ENCODE measurements around the gene ACOX3. TPM values are rescaled to one million over a fixed set of nuclear protein-coding genes. Genes with fewer than 3 reads are reported as not detected.
"Not testable (repeated sequence)": the region's sequence is repeated elsewhere in the genome, so short reads cannot be mapped to it uniquely, and the experiment has no call there.

Gene ACOX3
- total RNA-seq, 2 experiments from 2014 or later, result 13.8 to 15.4 TPM

DNA sequence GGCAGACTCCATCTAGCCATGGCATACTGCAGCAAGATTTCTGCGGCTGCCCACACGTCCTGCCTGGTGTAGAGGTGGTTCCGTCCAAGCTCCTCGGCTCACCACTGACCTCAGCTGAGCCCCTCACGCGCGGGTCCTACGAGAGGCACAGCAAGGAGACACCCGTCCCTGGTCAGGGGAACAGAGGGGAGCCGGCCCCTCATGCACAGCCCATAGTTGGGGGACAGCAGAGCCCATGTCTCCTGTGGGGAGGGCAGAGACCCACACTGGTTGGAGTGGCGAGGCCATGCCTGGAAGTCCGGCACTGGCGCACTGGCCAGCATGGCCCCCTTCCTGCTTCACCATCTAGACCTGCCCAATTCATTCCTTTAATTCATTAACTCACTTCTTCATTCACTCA is 90.2 kb downstream of the ACOX3 start:
- ChIA-PET POLR2A (no interaction called here), CTCF (no interaction called here)
- Mint-ChIP-seq H3K27ac (no peak overlapping the region), H3K4me3 (no peak overlapping the region), H3K9me3 (no peaks in the 10 kb centered on the region), H3K4me1 (no peaks in the 10 kb centered on the region), H3K36me3 (ENCODE audit: low read depth) (no peaks in the 10 kb centered on the region), H3K27me3 (no peaks in the 10 kb centered on the region)
- no peak for DNase-seq

DNA sequence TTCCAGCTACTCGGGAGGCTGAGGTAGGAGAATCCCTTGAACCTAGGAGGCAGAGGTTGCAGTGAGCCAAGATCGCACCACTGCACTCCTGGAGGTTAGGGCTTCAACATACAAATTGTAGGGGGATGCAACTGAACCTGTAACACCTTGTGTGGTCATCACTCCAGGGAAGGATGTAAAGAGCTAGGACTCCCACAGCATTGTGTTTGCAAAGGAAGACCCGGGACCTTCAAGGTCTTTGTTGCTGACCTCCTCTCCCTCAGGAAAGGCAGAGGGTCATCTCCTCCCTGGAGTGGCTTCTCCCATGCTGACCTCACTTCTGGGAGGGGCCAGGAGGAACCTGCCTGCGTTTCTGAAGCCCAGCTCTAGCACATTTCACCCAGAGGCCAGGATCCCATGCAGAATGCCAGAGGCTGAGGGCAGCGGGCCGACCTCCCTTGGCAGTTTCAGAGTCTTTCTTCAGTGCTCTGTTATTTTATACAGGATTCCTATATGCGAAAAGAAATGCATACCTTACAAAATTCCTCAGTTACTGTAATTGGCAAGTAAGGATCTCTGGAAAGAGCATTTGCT is 90.8 kb downstream of the ACOX3 start:
- no peaks in the 10 kb centered on the region for H3K36me3 Mint-ChIP-seq (ENCODE audit: low read depth)
- DNase-seq, result no peak
- H3K27me3 Mint-ChIP-seq, result no peaks in the 10 kb centered on the region
- H3K27ac Mint-ChIP-seq, result no peak overlapping the region
- ChIA-PET CTCF (no interaction called here), POLR2A (no interaction called here)
- no peaks in the 10 kb centered on the region for H3K4me1 Mint-ChIP-seq
- H3K4me3 Mint-ChIP-seq, result no peak overlapping the region
- H3K9me3 Mint-ChIP-seq, result no peaks in the 10 kb centered on the region

DNA sequence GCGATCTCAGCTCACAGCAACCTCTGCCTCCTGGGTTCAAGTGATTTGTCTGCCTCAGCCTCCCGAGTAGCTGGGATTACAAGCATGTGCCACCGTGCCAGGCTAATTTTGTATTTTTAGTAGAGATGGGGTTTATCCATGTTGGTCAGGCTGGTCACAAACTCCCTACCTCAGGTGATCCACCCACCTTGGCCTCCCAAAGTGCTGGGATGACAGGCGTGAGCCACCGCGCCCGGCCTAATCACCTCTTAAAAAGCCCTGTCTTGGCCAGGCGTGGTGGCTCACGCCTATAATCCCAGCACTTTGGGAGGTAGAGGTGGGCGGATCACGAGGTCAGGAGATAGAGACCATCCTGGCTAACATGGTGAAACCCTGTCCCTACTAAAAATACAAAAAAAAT is 91.3 kb downstream of the ACOX3 start:
- H3K36me3 Mint-ChIP-seq (ENCODE audit: low read depth); DNase-seq; H3K27me3 Mint-ChIP-seq; H3K4me1 Mint-ChIP-seq; H3K9me3 Mint-ChIP-seq; POLR2A ChIA-PET; H3K4me3 Mint-ChIP-seq; CTCF ChIA-PET; H3K27ac Mint-ChIP-seq: not testable (repeated sequence)

DNA sequence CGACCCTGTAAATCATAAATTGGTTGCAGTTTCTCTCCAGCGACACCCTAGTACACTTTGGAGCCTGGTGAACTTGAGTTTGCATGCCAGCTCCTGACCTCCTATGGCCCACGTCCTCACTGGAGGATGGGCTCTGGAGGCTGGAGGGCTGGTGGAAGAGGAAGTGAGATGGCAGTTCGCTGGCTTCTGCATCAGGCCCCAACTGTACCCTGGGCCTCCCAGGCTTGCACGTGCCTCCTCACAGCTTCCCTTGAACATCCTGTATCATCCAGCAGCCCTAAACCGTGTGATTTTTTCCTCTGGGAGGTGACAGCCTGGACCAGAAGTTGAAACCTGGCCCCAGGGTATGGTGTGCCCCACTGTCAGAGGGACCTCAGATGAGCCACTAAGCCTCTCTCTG is 92.5 kb downstream of the ACOX3 start:
- H3K27me3 Mint-ChIP-seq, result no peaks in the 10 kb centered on the region
- no peak for DNase-seq
- ChIA-PET CTCF (no interaction called here), POLR2A (no interaction called here)
- no peak overlapping the region for H3K27ac Mint-ChIP-seq
- H3K36me3 Mint-ChIP-seq (ENCODE audit: low read depth), result no peaks in the 10 kb centered on the region
- no peaks in the 10 kb centered on the region for H3K9me3 Mint-ChIP-seq
- no peaks in the 10 kb centered on the region for H3K4me1 Mint-ChIP-seq
- H3K4me3 Mint-ChIP-seq, result no peak overlapping the region

DNA sequence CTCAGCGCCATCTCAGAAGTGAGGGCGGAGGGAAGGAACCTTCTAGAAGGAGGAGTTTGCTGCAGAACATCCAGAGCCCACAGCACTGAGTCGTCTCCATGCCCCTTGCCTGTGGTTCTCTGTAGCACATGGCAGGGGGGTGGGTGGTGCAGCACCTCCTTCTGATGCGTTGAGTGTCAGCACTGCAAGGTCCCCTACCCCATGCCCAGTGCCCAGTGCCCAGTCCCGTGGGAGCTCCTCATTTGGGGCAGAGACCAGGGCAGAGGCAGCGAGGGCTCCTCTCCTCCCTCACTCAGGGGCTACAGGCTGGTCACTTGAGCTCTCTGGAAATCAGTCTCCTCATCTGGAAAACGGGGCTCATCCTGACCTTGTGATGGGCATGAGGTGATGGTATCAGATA is 92.9 kb downstream of the ACOX3 start:
- no peaks in the 10 kb centered on the region for H3K4me1 Mint-ChIP-seq
- no peak overlapping the region for H3K27ac Mint-ChIP-seq
- no peaks in the 10 kb centered on the region for H3K27me3 Mint-ChIP-seq
- H3K4me3 Mint-ChIP-seq, result no peak overlapping the region
- ChIA-PET POLR2A (no interaction called here), CTCF (no interaction called here)
- no peak for DNase-seq
- no peaks in the 10 kb centered on the region for H3K36me3 Mint-ChIP-seq (ENCODE audit: low read depth)
- H3K9me3 Mint-ChIP-seq, result no peaks in the 10 kb centered on the region

DNA sequence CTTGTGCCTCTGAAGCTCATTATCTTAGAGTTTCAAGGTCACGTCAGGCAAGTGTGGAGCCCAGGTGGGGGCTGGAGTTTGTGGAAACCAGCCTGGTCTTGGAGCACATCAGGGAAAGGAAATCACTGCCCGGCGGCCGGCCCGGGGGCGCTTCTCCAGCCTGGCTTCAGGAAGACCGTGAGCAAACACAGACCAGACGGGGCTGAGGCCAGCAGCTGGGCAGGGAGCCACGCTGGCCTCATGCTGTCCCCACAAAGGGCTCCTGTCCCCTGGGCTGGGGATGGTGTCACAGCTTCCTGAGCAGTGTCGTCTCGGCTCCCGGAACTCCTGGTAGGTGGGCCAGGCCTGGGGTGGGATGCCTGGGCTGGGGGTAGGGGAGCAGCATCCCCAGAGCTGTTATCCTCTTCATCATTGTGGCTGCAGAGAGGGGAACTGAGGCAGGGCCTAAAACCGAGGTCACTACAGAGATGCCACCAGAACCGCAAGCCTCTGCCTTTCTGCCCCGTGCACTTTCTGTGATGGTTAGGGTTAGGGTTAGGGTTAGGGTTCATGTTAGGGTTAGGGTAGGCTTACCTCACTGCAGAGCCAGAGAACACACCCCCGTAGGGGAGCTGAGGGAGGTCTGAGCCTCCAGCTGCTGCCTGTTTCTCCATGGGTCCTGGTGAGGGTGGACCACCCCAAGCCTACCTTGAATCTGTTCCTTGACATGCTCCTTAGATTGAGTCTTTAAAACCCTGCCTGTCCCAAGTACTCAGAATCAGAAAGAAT is 93.5 kb downstream of the ACOX3 start:
- Mint-ChIP-seq H3K27ac (no peak overlapping the region), H3K27me3 (no peaks in the 10 kb centered on the region), H3K4me1 (no peaks in the 10 kb centered on the region), H3K9me3 (no peaks in the 10 kb centered on the region), H3K36me3 (ENCODE audit: low read depth) (no peaks in the 10 kb centered on the region), H3K4me3 (no peak overlapping the region)
- ChIA-PET CTCF (interaction anchor here (0.6 kb wide), 1 partner anchor 122 kb away, joined by 3 read pairs; no protein-coding TSS in a partner anchor), POLR2A (no interaction called here)
- no peak for DNase-seq

DNA sequence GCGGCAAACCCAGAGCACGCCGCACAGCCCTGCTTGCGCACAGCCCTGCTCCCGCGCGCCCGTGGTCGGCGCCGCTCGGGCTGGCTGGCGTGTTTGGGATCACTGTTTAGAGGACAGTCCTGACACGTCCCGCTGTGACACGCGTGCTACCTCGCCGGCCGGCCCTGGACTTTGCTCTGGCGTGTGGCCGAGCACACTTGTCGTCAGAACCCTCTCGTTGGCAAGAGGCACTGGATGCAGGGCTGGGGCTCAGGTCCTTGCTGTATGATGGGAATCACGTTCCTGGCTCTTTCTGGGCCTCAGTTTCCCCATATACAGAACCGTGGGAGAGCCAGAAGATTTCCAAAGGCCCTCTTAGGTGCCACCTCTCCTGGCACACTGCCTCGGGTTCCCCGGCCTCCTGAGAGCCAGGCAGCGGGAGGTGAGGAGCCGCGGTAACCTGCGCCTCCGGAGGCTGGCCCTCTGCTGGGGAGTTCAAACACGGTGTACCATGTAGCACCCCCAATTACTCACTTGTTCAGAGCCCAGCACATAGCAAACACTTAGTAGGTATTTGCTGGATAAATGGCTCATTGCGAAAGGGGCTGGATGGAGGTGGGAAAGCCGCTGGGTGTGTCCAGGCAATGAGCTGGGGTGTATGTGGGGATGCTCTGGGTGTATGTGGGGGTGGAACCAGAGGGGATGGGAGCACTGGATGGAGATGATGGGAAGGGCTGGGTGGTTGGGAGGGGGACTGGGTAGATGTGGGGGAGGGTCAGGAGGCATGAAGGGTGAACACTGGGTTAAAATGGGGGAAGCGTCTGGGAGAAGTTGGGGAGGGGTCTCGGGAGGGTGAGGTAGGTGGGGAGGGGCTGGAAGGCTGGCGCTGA is 94.3 kb downstream of the ACOX3 start:
- DNase-seq, result no peak
- ChIA-PET CTCF (interaction anchor here (0.6 kb wide), 1 partner anchor 122 kb away, joined by 3 read pairs; no protein-coding TSS in a partner anchor), POLR2A (no interaction called here)
- Mint-ChIP-seq H3K4me3 (no peak overlapping the region), H3K9me3 (no peaks in the 10 kb centered on the region), H3K27me3 (no peaks in the 10 kb centered on the region), H3K27ac (no peak overlapping the region), H3K36me3 (ENCODE audit: low read depth) (no peaks in the 10 kb centered on the region), H3K4me1 (no peaks in the 10 kb centered on the region)

DNA sequence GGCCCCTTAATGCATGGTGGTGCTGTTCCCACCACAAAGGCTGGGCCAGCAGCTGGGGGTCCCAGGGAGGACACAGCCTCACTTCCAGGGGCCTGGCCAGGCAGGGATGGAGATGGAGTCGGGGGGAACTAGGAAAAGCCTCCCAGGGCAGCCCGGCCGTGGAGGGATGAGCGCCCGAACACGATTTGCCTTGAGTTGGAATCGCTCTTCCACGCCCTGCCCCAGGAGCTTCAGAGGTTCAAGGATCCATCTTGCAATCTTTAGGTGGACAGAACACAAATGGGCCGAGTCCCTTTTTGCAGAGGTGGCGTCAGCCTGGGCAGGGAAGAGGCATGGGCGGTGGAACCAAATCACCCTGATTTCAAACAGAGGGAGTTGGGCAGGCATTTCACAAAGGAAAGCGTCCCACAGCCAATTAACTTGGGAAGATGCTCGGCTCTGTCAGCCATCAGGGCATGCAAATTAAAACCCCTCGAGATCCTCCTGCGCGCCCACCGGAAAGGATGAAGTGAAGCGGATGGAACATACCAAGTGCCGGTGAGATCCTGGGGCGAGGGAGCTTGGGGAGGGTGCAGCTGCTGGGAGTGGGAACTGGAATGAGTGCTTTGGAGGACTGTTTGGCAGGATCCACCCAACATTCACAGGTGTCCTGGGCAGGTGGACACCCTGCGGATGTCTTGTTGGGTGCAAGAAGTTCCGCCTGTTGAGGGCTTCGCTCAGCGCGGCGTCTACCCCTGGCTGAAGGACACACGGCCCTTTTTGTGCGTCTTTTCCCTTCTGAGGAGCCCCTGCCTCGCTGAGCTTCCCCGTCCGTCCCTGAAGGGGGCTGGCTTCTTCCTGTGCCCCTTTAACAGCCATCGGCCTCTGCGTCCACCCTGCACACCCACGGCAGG is 95.2 kb downstream of the ACOX3 start:
- Mint-ChIP-seq H3K4me1 (no peaks in the 10 kb centered on the region), H3K36me3 (ENCODE audit: low read depth) (no peaks in the 10 kb centered on the region), H3K27me3 (peaks cover 3% of the 10 kb centered on the region), H3K9me3 (no peaks in the 10 kb centered on the region), H3K27ac (no peak overlapping the region), H3K4me3 (no peak overlapping the region)
- DNase-seq, result no peak
- ChIA-PET POLR2A (no interaction called here), CTCF (no interaction called here)

DNA sequence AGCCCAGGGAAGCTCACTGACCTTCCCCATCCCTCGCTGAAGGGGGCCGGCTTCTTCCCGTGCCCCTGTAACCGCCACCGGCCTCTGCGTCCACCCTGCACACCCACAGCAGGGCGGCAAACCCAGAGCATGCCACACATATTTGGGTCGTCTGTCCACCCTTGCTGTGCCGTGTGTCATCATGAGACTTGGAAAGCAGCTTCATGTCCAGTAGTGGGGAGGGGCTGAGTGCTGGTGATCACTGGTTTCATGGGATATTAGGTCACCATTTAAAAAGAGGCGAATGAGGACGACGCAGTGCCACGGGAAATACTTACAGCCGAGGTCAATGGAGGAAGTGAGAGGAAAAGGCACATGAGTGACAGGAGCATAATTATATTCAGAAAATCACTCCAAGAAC is 96.1 kb downstream of the ACOX3 start:
- Mint-ChIP-seq H3K27me3 (peaks cover 5% of the 10 kb centered on the region), H3K4me1 (no peaks in the 10 kb centered on the region), H3K4me3 (no peak overlapping the region), H3K27ac (no peak overlapping the region), H3K9me3 (no peaks in the 10 kb centered on the region), H3K36me3 (ENCODE audit: low read depth) (no peaks in the 10 kb centered on the region)
- DNase-seq, result no peak
- POLR2A ChIA-PET, result no interaction called here
- CTCF ChIA-PET, result no interaction called here

DNA sequence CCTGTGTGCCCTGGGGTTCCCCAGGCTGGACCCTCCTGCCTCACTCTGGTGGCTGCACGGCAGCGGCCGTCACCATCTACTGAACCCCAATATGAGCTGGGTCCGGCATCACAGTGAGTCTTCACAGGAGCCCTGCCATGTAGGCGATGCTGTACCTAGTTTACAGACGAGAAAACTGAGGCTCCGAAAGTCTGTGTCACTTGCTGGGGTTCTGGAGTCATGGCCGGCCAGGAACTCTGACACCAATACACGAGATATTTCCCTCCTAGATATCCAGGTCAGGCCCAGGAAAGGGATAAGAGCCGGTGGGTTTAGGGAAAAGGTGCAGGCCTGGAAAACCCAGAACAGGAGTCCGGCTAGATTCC is 96.6 kb downstream of the ACOX3 start:
- ChIA-PET CTCF (no interaction called here), POLR2A (no interaction called here)
- no peaks in the 10 kb centered on the region for H3K36me3 Mint-ChIP-seq (ENCODE audit: low read depth)
- H3K9me3 Mint-ChIP-seq, result no peaks in the 10 kb centered on the region
- H3K4me3 Mint-ChIP-seq, result no peak overlapping the region
- no peaks in the 10 kb centered on the region for H3K4me1 Mint-ChIP-seq
- peaks cover 9% of the 10 kb centered on the region for H3K27me3 Mint-ChIP-seq
- no peak overlapping the region for H3K27ac Mint-ChIP-seq
- no peak for DNase-seq

DNA sequence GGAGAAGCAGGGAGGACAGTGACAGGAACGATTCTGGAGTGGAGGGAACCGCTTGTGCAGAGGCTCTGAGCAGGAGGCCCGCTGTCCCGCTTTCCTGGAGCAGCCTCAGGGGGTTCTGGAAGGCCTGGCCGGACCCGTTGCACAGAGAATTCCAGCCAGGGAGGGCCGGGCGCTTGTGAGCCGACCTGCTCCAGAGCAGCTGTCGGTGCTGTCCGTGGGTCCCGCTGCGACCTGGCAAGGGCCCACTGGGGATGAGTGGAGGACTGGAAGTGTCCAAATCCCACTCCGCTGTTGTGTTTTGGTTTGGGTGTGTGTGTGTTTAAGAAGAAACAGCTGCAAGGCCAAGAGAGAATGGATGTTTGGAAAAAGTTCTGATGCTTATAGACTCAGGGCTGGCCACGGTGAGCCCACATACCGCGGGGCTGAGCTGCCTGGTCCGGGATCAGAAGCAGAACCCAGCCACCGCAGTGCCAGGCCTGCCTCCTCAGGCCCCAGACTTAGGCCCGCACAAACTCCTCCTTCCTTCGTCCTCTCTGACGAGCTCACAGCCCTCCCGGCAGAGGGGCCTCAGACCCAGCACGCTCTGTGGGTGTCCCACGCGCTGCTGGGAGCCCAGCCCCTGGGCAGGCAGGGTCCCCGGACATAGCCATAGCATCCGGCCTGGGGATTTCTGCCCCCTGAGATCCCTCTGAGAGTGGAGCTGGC is 97.1 kb downstream of the ACOX3 start:
- no peak for DNase-seq
- ChIA-PET CTCF (no interaction called here), POLR2A (no interaction called here)
- Mint-ChIP-seq H3K36me3 (ENCODE audit: low read depth) (no peaks in the 10 kb centered on the region), H3K4me1 (no peaks in the 10 kb centered on the region), H3K27me3 (peaks cover 9% of the 10 kb centered on the region), H3K27ac (no peak overlapping the region), H3K4me3 (no peak overlapping the region), H3K9me3 (no peaks in the 10 kb centered on the region)

DNA sequence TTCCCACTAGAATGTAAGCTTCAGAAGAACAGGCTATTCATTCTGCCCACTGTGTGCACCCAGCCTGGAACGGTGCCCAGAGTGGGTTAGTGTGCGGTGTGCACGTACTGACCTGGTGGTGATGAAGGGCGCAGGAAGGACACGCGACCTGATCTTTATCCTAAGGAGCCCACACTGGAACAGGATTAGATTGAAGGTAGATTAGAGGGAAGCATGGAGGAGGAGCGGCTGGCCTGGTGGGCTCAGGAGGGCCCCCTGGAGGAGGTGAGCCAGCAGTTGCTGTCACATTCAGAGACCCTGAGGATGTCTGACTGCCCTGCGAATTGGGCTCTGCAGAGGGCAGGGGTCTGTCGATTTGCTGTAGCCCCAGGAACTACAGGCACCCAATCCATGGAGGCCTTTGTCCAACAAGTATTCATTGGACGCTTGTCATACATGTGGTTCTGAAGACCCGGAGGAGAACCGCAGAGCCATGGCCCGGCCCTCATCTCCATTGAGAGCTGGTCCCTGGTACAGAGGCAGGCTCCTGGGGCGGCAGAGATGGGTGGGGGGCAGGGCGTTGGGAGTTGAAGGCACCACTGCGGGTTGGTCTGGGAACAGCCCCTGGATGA is 97.8 kb downstream of the ACOX3 start:
- H3K9me3 Mint-ChIP-seq, result no peaks in the 10 kb centered on the region

More for the DNA sequence above, 97.8 kb downstream of the ACOX3 start:
- H3K27me3 Mint-ChIP-seq, result peaks cover 9% of the 10 kb centered on the region
- no peaks in the 10 kb centered on the region for H3K4me1 Mint-ChIP-seq
- no peak for DNase-seq
- POLR2A ChIA-PET, result no interaction called here
- CTCF ChIA-PET, result no interaction called here
- H3K4me3 Mint-ChIP-seq, result no peak overlapping the region
- no peak overlapping the region for H3K27ac Mint-ChIP-seq
- no peaks in the 10 kb centered on the region for H3K36me3 Mint-ChIP-seq (ENCODE audit: low read depth)
